Ureter (tissue), 1 donor: ENCODE measurements around the gene IGLL1. TPM values are rescaled to one million over a fixed set of nuclear protein-coding genes. Genes with fewer than 3 reads are reported as not detected.
"Not testable (repeated sequence)": the region's sequence is repeated elsewhere in the genome, so short reads cannot be mapped to it uniquely, and the experiment has no call there.

Experiments
- DNase-seq: peaks from one replicate; pipeline ENCODE4 v3.0.0-alpha.2; 2020; ENCODE audit warnings: low spot score
- total RNA-seq: library from RNA; stranded (reverse); gene quantifications from one replicate; pipeline ENCODE4 v1.2.4, GENCODE V29; 2023
- donor health status: DM: yes; HTN: yes; CAD: no.

IGLL1 gene
- total RNA-seq: not detected

- no peak for DNase-seq
Observed at GRCh38 chr22:23579870-23580575, at the start of gene IGLL1. TSS of gene IGLL1 (minus strand) at chr22:23580290. CDS start at chr22:23580190, 100 bp downstream.

GRCh38 chr22:23628056-23628743 is 48.1 kb upstream of the IGLL1 start:
- not testable (repeated sequence) for DNase-seq

GRCh38 chr22:23627401-23628055 is 47.4 kb upstream of the IGLL1 start:
- not testable (repeated sequence) for DNase-seq

- no peak for DNase-seq
Observed at GRCh38 chr22:23626286-23626975, 46.3 kb upstream of the IGLL1 start.

- no peak for DNase-seq
Observed at GRCh38 chr22:23622634-23623033, 42.5 kb upstream of the IGLL1 start.

- DNase-seq: not testable (repeated sequence)
Observed at GRCh38 chr22:23621916-23622315, 41.8 kb upstream of the IGLL1 start.

- DNase-seq: no peak
Observed at GRCh38 chr22:23621082-23621780, 41.1 kb upstream of the IGLL1 start.

GRCh38 chr22:23613193-23613972 is 33.3 kb upstream of the IGLL1 start:
- no peak for DNase-seq

- no peak for DNase-seq
Observed at GRCh38 chr22:23609983-23610781, 30.1 kb upstream of the IGLL1 start.

GRCh38 chr22:23608583-23608982 is 28.5 kb upstream of the IGLL1 start:
- no peak for DNase-seq

- DNase-seq: no peak
Observed at GRCh38 chr22:23606204-23607131, 26.4 kb upstream of the IGLL1 start.

- DNase-seq: no peak
Observed at GRCh38 chr22:23604939-23605712, 25.0 kb upstream of the IGLL1 start.

- DNase-seq: no peak
Observed at GRCh38 chr22:23603266-23603665, 23.2 kb upstream of the IGLL1 start.

GRCh38 chr22:23598805-23599518 is 18.9 kb upstream of the IGLL1 start:
- no peak for DNase-seq

- not testable (repeated sequence) for DNase-seq
Observed at GRCh38 chr22:23597576-23598268, 17.6 kb upstream of the IGLL1 start.

GRCh38 chr22:23595904-23596303 is 15.8 kb upstream of the IGLL1 start:
- not testable (repeated sequence) for DNase-seq

- DNase-seq: no peak
Observed at GRCh38 chr22:23591846-23592245, 11.8 kb upstream of the IGLL1 start.
